HG03064 (cell line): ENCODE measurements around the gene DTNBP1.

Experiments
- ATAC-seq: cut with Tn5 transposase; IDR thresholded peaks from one replicate; pipeline ENCODE4 v1.9.1; 2021; ENCODE audit warnings: low read depth; ENCODE audit not compliant: unreplicated experiment

DTNBP1 gene

DNA sequence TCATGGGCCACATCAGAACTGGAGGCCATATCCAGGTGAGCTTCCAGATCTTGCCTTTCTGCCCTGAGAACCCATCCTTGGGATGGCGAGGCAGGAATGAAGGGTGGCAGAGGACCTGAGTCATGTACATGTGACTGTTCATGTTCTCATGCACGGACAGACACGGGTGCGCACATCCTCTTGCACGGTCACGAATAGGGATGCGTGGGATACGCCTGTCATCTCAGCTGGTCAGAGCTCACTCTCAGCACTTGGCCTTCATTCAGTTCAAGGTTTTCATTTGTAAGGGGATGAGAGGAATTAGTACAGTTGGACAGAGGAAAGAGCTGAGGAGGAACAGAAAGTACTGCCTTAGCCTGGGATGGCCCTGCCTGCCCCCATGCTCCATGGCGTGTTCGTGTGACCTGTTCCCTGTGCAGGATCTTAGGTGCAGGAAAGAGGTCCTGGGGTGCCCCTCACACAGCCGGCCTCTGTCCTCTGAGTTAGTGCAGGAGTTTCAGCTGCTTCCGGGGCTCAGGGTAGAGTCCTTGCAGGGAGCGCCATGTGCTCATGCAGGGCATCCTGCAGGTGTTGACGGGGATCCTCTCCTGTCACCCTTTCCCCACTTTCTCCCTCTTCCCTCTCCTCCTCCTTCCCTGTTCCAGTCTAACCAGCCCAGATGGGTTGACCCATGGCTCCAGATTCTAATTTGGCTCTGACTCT, 173.4 kb downstream of the DTNBP1 start:
- ATAC-seq = no peak

DNA sequence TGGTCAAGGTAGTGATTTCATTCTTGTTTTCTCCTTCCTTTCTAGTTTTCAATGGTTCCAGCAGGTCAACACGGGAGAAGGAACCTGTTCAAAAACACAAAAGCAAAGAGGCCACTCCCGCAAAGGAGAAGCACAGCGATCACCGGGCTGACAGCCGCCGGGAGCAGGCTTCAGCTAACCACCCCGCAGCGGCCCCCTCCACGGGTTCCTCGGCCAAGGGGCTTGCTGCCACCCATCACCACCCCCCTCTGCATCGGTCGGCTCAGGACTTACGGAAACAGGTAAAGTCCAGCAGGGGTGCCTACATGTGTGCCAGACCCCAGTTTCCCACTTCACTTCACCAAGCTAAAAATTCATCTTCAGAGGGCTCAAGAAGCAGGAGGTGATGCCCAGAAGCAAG, 175.6 kb downstream of the DTNBP1 start:
- ATAC-seq = no peak

DNA sequence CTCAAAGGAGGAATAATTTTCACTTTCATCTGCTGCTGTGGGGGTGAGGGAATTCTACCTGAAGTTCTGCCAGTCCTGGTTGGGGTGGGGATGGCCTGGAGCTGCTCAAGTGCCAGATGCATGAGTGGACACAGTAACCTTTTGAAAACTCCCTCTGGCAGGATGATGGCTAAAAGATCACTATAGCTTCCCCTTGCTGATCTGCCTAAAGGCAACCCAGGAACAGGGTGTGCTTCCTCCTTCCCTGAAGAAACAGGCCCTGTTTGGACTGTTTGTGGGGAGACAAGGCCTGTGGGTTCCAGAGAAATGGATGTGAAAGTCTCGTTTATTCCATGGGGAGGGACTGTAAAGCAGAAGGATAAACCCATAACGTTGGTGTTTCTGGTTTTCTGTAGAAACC, 176.9 kb downstream of the DTNBP1 start:
- ATAC-seq = no peak

DNA sequence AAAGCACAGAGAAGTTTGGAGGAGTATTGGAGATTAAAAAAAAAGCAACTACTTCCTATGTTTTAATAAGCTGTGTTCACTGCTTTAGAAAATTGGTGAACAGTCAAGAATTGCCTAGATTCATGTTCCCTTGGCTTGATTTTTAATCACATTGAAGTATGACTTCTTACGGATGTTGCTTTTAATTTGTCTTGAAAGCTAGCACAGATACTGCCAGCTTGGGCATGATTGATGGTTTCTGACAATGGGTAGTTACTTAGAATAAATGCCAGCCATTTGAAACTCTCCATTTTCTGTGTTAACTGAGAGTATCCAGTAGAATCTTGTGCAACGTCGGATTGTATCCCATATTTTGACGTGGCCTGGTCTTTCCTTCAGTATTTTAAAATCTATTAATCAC, 178.0 kb downstream of the DTNBP1 start:
- ATAC-seq = no peak

DNA sequence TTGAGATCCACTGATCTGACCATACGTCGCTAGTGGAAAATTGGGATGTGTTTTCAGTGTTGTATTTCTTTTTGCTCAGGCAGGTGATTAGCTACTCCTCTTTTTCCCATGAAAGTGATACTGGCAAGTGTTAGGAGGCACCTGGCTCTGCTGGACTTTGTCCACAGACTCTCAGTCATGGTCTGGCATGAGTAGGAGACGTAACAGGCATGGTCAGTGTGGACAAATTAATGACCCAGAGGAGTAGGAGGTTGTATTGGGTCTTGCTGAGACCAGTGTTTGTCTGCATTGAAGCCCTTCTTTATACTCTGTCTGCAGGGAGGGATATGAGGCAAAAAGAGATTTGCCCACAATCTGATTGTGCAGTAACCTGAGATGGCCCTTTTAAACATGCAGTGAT, 178.7 kb downstream of the DTNBP1 start:
- no peak for ATAC-seq

DNA sequence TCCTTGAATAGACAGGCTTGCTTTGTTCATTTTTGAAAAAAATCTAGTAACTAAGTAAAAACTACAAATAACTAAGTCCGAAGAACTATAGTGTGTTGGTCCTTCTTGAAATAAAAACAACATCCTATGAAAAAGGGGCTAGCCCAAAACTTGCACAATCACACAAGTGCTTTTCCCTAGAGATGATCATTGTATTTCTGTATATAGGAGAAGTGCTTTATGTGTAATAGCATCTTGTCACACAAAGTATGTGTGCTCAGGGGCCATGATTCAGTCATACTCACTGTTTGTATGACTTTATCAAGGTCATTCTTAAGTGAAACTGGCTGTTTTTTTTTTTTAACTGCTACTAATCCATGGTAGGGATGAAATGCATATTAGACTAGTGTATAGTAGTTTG, 179.8 kb downstream of the DTNBP1 start:
- ATAC-seq = no peak

DNA sequence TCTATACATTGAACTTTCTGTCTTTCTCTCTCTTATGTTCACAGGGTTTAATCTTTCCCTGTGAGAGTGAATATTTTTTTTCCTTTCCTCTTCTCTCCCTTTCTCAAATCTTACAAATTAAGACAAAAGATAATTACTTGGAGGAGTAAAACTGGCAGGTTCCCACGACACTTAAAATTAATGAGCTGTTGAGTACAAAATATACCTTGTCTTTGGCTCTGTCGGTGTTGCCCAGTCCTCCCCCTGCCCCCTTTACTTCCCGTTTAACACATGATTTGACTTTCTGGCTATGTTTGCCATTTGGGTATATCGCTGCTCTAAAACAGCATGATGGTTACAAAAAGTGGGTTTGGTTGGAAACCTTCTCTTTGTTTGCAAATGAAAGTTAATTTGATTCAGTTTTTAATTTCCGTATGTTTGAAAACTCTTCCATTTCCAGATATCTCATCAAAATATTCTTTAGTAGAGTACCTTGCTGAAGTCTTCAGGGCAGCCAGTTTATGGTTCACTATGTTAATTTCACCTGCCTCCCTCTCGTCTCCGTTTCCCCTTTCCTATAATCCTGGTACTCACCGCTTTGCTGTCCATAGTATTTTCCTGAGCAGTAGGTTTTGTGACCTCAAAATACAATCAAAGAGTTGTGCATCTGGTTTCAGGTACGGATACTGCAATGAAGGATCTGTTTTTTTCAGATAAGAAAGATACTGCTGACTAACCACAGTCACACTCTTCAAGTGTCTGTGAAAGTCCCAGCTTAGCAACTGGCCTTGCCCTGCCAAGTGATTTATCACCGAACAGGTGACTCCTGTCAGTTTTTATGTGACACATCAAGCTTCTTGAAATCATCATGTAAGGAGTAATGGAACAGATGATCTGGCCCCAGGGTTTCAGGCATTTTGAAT, 181.2 kb downstream of the DTNBP1 start:
- ATAC-seq = no peak

DNA sequence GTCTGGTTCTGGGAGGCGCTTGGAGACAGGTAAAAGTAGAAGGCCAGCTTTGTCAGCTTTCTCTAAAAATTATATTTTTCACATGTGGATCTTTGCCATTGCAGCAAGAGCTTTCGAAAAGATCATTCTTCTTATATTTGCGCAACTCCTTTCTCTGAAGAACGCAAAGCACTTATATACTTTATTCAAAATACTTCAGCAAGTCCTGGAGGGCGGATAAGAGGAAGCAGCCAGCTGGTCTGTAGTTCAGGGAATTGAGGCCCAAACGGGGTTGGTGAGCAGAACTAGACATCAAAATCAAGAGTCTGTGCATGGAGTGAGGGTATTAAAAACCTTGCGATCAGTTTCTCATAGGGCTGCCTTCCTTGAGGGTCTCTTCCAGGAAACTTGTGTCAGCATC, 182.3 kb downstream of the DTNBP1 start:
- no peak for ATAC-seq

DNA sequence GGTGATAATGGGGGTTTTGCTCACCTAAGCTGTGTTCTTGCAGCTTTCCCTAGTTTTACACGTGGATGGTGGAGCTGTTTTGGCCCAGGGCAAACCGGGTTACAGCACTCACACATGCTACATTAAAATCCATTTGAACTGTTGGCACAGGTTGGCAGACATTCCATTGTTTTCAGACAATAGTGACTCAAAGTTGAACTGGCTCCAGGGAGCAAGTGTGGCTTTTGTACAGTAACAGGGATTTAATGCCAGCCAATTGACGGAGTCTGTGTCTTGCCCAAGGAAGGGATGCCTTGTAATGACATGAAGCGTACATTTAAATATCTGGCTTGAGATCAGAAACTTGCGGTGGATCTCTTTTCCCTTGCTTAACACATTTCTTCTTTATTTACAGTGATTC, 183.1 kb downstream of the DTNBP1 start:
- ATAC-seq = no peak

DNA sequence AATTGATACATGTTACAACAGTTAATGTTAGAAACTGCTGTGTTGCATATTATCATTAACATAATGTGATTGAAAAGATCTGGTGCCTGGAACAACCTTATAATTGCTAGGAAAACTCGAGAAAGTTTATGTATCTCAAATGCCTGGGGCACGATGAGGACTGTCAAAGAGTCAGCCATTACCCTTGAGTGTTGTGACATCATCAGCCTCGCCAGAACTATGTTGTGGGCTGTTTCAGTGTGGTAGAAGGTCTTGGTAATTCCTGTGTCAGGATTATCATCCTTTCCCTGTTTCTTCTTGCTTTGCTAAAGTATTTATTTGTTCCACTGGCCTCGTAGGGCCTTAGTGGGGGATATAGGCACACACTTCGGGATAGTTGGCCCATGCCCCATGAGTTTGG, 185.1 kb downstream of the DTNBP1 start:
- ATAC-seq = no peak

DNA sequence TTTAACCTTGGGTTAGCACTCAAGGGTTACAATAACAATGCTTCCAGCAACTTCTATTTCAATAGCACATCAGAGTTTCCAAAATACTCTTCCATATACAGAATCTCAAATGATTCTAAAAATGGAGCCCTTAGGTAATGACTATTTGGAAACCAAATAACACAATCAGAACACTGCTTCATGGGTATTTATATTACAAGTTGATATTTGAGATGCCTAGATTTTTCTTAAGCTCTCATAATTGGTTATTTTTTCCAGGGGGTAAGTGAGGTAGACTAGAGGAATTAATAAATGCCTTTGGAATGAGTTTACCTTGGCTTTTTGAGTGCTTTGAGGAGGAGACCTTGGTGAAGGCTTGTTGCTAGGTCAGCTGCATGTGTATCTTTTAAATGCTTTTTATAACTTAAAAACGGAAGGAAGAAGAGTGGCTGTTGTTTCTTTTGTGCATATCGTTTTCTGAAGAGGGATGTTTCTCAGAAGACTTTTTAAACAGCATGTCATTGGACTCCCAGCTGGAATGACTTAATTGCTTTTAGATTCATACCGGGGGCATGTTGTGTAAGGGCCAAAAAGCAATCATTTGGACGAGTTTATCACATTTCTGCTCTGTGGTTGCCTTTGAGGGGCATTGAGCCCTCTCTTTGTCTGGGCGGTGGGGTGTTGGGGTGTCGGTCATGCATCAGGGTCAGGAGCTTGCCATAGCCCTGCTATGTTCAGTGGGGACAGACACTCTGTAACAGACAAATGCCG, 186.0 kb downstream of the DTNBP1 start:
- no peak for ATAC-seq

DNA sequence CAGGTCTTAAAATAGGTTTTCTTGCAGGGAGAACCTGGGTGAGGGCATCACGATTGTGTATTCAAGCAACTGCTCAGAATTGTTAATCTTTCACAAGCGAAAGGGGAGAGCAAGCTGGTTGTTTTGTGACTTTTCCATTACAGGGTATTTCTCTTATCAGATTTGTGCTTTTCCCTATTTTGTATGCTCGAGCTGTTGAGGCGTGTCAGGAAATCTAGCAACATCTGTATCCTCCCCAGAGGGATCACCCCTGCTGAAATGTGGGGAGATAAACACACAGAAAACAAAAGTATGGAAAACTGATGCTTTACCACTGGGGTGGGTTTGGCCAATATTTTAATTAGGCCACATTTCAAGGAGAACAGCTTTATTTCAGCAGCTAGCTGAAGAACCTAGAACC, 187.0 kb downstream of the DTNBP1 start:
- no peak for ATAC-seq

DNA sequence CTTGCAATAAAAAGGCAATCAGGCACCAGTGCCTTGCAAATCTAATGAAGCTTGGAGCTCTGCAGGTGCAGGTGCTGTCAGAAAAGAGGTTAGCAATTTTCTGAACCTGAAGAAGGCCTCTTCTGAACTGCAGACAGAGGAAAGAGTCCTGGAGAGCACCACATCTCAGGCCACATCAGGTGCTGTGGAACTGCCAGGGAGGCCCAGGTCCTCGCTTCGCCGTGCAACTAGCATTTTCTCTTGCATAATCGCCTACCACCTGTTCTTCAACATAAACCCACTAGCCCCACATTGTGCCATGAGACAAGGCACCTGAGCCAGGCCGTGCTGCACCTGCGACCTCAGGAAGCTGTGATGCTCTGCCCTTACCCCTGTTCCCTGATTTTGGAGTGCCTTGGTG, 187.6 kb downstream of the DTNBP1 start:
- ATAC-seq = no peak

DNA sequence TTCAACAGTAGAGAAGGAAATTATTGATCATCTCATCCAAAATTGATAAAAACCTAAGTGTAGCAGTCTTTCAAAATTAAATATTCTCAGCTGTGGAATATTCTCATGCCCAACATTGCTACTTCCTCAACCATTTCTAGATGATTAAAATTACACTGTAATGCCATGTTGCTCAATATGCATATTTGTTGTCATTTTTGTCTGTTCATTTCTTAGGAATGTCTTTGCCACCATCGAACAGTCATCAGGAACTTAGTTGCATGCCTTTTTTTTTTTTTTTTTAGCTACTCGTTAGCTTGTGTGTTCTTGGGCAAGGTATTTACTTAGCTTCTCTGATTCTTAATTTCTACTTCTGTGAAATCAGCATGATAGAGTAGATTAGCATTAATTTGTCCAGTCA, 188.6 kb downstream of the DTNBP1 start:
- no peak for ATAC-seq

DNA sequence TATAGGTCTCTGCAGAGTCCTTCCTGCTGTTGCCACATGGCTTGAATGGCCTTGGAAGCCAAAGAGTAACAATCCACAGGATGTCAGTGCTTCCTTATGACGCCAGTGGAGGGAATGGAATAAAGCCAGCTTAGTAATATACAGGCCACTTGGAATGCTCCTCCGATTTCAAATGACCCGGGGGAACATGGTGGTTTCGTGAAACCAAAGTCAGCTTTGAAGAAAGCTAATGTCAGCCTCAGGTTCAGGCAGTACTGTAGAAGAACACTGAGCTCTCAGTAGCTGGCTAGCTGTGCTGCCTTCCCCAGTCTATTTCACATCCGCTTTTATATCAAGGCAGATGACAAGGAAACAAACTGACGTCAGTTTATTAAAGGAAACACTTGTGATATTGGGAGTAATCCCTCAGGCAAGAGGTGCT, 189.1 kb downstream of the DTNBP1 start:
- ATAC-seq = no peak

DNA sequence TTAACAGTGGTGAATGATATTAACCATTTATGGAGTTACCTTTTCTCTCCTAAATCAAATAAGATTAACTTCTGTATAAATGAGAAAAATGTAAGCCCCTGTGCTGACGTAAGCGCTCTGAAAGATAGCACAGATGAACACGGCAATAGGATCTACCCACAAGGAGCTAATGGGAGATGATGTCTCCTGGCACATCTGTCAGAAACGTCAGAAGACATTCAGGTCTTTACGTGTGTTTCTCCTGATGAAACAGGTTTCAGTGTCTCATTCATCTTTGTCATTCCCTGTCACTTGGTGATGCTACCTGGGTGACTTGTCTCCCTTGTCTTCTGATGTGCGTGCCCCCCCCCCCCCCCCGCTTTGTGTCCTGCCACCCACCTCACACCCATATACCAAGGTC, 189.7 kb downstream of the DTNBP1 start:
- ATAC-seq = no peak
